ENCODE results near the gene FLT3.
"Not testable (repeated sequence)": the region's sequence is repeated elsewhere in the genome, so short reads cannot be mapped to it uniquely, and the experiment has no call there.

The FLT3 gene

GRCh38 chr13:28043224-28043623 is 57.2 kb downstream of the FLT3 start:
- DNase-seq, result no peak

GRCh38 chr13:28041501-28041900 is 58.9 kb downstream of the FLT3 start:
- DNase-seq, result no peak

- no peak for DNase-seq
These were observed 59.3 kb downstream of the FLT3 start for GRCh38 chr13:28041031-28041461.

- DNase-seq, result no peak
These were observed 63.0 kb downstream of the FLT3 start for GRCh38 chr13:28037399-28037798.

- DNase-seq, result no peak
These were observed 65.1 kb downstream of the FLT3 start for GRCh38 chr13:28035146-28035782.

GRCh38 chr13:28033894-28034655 is 66.3 kb downstream of the FLT3 start:
- DNase-seq, result no peak

GRCh38 chr13:28032438-28032837 is 67.9 kb downstream of the FLT3 start:
- not testable (repeated sequence) for DNase-seq

- DNase-seq, result peak in 1 of 2 experiments; percentile 35
These were observed 68.5 kb downstream of the FLT3 start for GRCh38 chr13:28031896-28032288.

- peak; percentile 47 to 51 for DNase-seq
These were observed 69.0 kb downstream of the FLT3 start for GRCh38 chr13:28031220-28031895.

- no peak for DNase-seq
These were observed 72.6 kb downstream of the FLT3 start for GRCh38 chr13:28027607-28028364.

GRCh38 chr13:28027071-28027470 is 73.3 kb downstream of the FLT3 start:
- DNase-seq, result no peak

GRCh38 chr13:28026508-28026907 is 73.9 kb downstream of the FLT3 start:
- DNase-seq, result no peak

GRCh38 chr13:28022848-28023518 is 77.4 kb downstream of the FLT3 start:
- DNase-seq, result no peak

- DNase-seq, result no peak
These were observed 86.1 kb downstream of the FLT3 start for GRCh38 chr13:28014301-28014700.

- no peak for DNase-seq
These were observed 86.9 kb downstream of the FLT3 start for GRCh38 chr13:28013482-28013881.

GRCh38 chr13:28012896-28013295 is 87.5 kb downstream of the FLT3 start:
- no peak for DNase-seq

GRCh38 chr13:28012383-28012782 is 88.0 kb downstream of the FLT3 start:
- no peak for DNase-seq

- DNase-seq, result no peak
These were observed 90.3 kb downstream of the FLT3 start for GRCh38 chr13:28010046-28010445.

- DNase-seq, result not testable (repeated sequence)
These were observed 95.4 kb downstream of the FLT3 start for GRCh38 chr13:28005016-28005415.

GRCh38 chr13:28002886-28003698 is 97.3 kb downstream of the FLT3 start:
- DNase-seq, result no peak

- no peak for DNase-seq
These were observed 98.4 kb downstream of the FLT3 start for GRCh38 chr13:28001837-28002473.
